IPS DF 6.9 (cell line): ENCODE measurements around the gene PRR14.

Experiments
- DNase-seq: peaks from one replicate; pipeline ENCODE4 v3.0.0-alpha.2; 2013; ENCODE audit warnings: low read depth, low spot score
- H3K27ac ChIP-seq: one replicate; pipeline ENCODE4 v1.5.1; 2013; ENCODE audit warnings: low read length, control low read depth
- H3K27me3 ChIP-seq: 2 replicates; pipeline ENCODE4 v1.6.1; 2013; ENCODE audit warnings: mild to moderate bottlenecking, low read length; ENCODE audit not compliant: control insufficient read depth, insufficient read depth
- H3K36me3 ChIP-seq: 2 replicates; pipeline ENCODE4 v1.6.1; 2013; ENCODE audit warnings: low read length; ENCODE audit not compliant: control insufficient read depth, insufficient read depth
- H3K4me1 ChIP-seq: 2 replicates; pipeline ENCODE4 v1.6.1; 2013; ENCODE audit warnings: low read length; ENCODE audit not compliant: control insufficient read depth, insufficient read depth
- H3K4me3 ChIP-seq: 2 replicates; pipeline ENCODE4 v1.5.1; 2013; ENCODE audit warnings: mild to moderate bottlenecking, low read length
- H3K9me3 ChIP-seq: 2 replicates; pipeline ENCODE4 v1.6.1; 2013; ENCODE audit warnings: low read length, inconsistent platforms; ENCODE audit not compliant: control insufficient read depth, insufficient read depth
- WGBS: extraction: QIAGEN DNeasy Blood & Tissue Kit; methylation state at CpG from one replicate; pipeline ENCODE4 v1.1.7; 2013; ENCODE audit warnings: mixed read lengths, missing lambda C conversion rate; ENCODE audit not compliant: insufficient read length, insufficient coverage; 5-methylcytosine and 5-hydroxymethylcytosine counted together

PRR14 gene

GRCh38 chr16:30669026-30669902 lies 18.5 kb downstream of the PRR14 start:
- Histone ChIP-seq H3K4me1 (no peaks in the 10 kb centered on the region), H3K27ac (no peak overlapping the region), H3K27me3 (peaks cover 52% of the 10 kb centered on the region), H3K9me3 (no peaks in the 10 kb centered on the region), H3K36me3 (peaks cover 5% of the 10 kb centered on the region), H3K4me3 (no peak overlapping the region)
- no peak for DNase-seq
- WGBS: no CpG with 5 or more reads among the region's 41 CpGs

GRCh38 chr16:30669903-30670824 lies 19.4 kb downstream of the PRR14 start:
- no CpG with 5 or more reads among the region's 14 CpGs for WGBS
- Histone ChIP-seq H3K4me1 (no peaks in the 10 kb centered on the region), H3K27me3 (peaks cover 57% of the 10 kb centered on the region), H3K27ac (no peak overlapping the region), H3K4me3 (no peak overlapping the region), H3K9me3 (no peaks in the 10 kb centered on the region), H3K36me3 (peaks cover 5% of the 10 kb centered on the region)
- no peak for DNase-seq

GRCh38 chr16:30675143-30675542 lies 24.4 kb downstream of the PRR14 start:
- Histone ChIP-seq H3K4me1 (no peaks in the 10 kb centered on the region), H3K36me3 (no peaks in the 10 kb centered on the region), H3K27ac (no peak overlapping the region), H3K4me3 (no peak overlapping the region), H3K9me3 (no peaks in the 10 kb centered on the region), H3K27me3 (peaks cover 73% of the 10 kb centered on the region)
- no CpG with 5 or more reads among the region's 10 CpGs for WGBS
- DNase-seq: no peak

GRCh38 chr16:30677931-30678585 lies 27.3 kb downstream of the PRR14 start:
- Histone ChIP-seq H3K36me3 (no peaks in the 10 kb centered on the region), H3K27ac (no peak overlapping the region), H3K27me3 (peaks cover 71% of the 10 kb centered on the region), H3K4me3 (no peak overlapping the region), H3K9me3 (no peaks in the 10 kb centered on the region), H3K4me1 (no peaks in the 10 kb centered on the region)
- DNase-seq: peak; percentile 87
- no CpG with 5 or more reads among the region's 11 CpGs for WGBS

GRCh38 chr16:30678586-30678970 lies 27.8 kb downstream of the PRR14 start:
- no peaks in the 10 kb centered on the region for H3K9me3 ChIP-seq
- no peaks in the 10 kb centered on the region for H3K36me3 ChIP-seq
- H3K4me1 ChIP-seq: no peaks in the 10 kb centered on the region
- no peak overlapping the region for H3K27ac ChIP-seq
- DNase-seq: no peak
- H3K4me3 ChIP-seq: no peak overlapping the region
- H3K27me3 ChIP-seq: peaks cover 66% of the 10 kb centered on the region
- WGBS: no CpG with 5 or more reads among the region's 3 CpGs

GRCh38 chr16:30680326-30680725 lies 29.6 kb downstream of the PRR14 start:
- Histone ChIP-seq H3K4me3 (no peak overlapping the region), H3K36me3 (no peaks in the 10 kb centered on the region), H3K27me3 (peaks cover 62% of the 10 kb centered on the region), H3K9me3 (no peaks in the 10 kb centered on the region), H3K4me1 (no peaks in the 10 kb centered on the region), H3K27ac (no peak overlapping the region)
- no peak for DNase-seq
- no CpG with 5 or more reads among the region's 3 CpGs for WGBS

- no peak overlapping the region for H3K27ac ChIP-seq
- peaks cover 76% of the 10 kb centered on the region for H3K27me3 ChIP-seq
- no peak for DNase-seq
- peaks cover 2% of the 10 kb centered on the region; the same call in 1 of the 2 replicates for H3K4me1 ChIP-seq
- H3K36me3 ChIP-seq: no peaks in the 10 kb centered on the region
- no peak overlapping the region for H3K4me3 ChIP-seq
- no peaks in the 10 kb centered on the region for H3K9me3 ChIP-seq
- WGBS: no CpG with 5 or more reads among the region's 4 CpGs
Measured at GRCh38 chr16:30688701-30689100, 37.9 kb downstream of the PRR14 start.

- no peak overlapping the region for H3K4me3 ChIP-seq
- no peaks in the 10 kb centered on the region for H3K36me3 ChIP-seq
- no peak overlapping the region for H3K27ac ChIP-seq
- H3K4me1 ChIP-seq: peaks cover 2% of the 10 kb centered on the region; the same call in 1 of the 2 replicates
- DNase-seq: no peak
- H3K9me3 ChIP-seq: no peaks in the 10 kb centered on the region
- peaks cover 60% of the 10 kb centered on the region for H3K27me3 ChIP-seq
- no CpG with 5 or more reads among the region's 4 CpGs for WGBS
Measured at GRCh38 chr16:30691907-30692306, 41.1 kb downstream of the PRR14 start.

- WGBS: no CpG with 5 or more reads among the region's 10 CpGs
- no peak for DNase-seq
- H3K4me3 ChIP-seq: no peak overlapping the region
- H3K27me3 ChIP-seq: peaks cover 54% of the 10 kb centered on the region
- H3K27ac ChIP-seq: no peak overlapping the region
- no peaks in the 10 kb centered on the region for H3K9me3 ChIP-seq
- H3K36me3 ChIP-seq: no peaks in the 10 kb centered on the region
- peaks cover 2% of the 10 kb centered on the region; the same call in 1 of the 2 replicates for H3K4me1 ChIP-seq
Measured at GRCh38 chr16:30692396-30693064, 41.8 kb downstream of the PRR14 start.
